Right forelimb (tissue), 1 donor: ENCODE data around the gene BRD3OS.
"Not testable (repeated sequence)": the region's sequence is repeated elsewhere in the genome, so short reads cannot be mapped to it uniquely, and the experiment has no call there.

Source experiments
- DNase-seq: peaks from one replicate; pipeline ENCODE4 v3.0.0-alpha.2; 2018

Gene BRD3OS

DNA sequence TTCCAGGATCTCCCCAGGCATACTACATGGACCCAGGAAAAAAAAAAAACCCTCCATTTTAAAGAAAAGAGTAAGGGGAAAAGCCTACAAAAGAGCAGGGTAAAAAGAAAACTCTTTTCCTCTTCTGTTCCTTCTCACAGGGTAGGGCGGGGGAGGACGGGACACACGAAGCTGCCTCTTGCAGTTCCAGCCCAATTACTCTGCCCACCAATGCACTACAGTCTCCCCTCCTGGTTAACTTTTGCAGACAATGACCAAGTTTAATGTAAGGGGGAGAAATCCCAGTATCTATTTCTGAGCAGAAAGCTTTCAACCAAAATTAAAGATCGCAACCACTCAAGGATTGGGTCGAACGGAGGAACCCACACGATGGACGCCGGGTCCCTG lies 41.2 kb downstream of the BRD3OS start:
- DNase-seq = no peak

DNA sequence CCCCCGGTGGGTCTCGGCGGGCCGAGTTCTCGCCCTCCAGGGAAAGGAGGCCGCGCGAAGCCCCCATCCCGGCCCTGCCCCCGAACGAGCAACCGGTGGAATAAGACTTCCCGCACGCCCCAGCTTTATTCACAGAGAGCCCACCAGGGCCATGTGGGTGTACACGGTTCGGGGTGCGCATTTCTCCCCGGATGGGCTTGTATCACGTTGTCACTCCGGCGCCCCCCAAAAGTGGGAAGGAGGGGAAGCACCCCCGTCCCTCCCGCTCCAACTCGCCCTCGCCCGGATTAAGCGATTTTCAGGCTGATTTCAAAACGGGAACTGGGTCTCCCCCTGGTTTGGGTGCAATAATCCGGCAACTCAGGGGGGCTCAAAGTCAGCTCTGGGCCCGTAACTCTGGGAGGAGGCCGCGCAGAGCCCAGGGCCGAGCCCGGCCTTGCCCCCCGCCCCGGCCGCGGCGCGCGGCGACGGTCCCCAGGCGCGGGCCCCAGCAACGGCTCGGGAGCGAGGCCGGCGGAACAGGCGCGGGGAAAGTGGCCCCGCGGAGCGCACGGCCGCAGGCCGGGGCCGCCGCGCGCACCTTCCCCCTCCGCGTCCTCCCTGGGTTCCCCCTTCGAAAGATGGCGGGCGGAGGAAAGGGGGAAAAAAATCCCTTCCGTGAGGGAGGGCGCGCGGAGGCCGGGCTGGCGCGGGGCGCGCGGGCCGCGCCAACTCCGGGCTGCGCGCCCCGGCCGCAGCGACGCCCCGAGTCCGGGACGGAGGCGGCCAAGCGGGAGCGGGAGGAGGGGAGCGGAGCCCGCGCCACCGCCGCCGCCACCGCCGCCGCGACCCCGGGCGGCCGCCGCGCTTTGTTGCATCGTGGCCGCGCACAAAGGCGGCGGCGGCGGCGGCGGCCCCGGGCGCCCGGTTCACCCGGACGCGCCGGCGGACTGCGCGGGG lies 41.9 kb downstream of the BRD3OS start:
- no peak for DNase-seq

DNA sequence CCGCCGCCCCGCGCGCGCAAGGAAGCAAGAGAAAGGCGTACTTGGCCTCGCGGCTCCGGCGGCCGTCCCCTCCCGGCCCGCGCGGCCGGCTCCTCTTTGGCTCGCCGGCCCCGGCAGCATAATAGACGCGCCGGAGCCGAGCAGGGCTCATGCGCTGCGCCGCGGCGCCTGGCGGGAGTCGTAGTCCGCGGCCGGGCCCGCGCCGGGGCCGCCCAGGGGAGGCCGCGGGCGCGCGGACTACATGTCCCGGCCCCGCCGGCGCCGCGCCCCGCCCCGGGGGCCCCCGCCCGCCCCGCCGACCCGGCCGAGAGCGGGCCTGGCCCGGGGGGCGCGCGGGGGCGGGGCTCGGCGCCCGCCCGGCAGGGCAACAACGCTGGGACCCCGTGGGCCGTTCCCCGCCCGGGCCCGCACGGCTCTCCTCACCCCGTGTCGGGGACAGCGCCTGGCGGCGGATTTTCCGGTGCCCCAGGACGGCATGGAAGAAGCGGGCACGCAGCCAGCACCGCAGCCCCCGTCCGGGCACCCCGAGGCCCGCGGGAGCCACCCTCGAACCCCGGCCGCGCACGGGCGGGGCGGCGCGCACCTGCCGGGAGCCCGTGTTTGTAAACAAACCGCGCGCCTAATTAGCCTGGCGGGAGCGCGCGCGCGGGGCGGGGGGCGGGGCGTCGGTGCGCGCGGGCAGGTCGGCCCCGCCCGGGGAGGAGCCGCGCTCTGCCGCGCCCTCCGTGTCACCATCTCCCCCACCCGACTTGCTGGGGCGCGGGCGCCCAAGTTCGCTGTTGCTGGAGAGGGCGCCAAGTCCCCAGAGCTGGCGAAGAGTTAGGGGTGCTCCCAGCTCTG lies 42.8 kb downstream of the BRD3OS start, which contains the start of gene BRD3:
Gene BRD3 (minus strand): TSS at position 123 of the 840 bp plus-strand sequence. CDS start 14,549 bp downstream, outside the sequence.
- peak; percentile 91 for DNase-seq

DNA sequence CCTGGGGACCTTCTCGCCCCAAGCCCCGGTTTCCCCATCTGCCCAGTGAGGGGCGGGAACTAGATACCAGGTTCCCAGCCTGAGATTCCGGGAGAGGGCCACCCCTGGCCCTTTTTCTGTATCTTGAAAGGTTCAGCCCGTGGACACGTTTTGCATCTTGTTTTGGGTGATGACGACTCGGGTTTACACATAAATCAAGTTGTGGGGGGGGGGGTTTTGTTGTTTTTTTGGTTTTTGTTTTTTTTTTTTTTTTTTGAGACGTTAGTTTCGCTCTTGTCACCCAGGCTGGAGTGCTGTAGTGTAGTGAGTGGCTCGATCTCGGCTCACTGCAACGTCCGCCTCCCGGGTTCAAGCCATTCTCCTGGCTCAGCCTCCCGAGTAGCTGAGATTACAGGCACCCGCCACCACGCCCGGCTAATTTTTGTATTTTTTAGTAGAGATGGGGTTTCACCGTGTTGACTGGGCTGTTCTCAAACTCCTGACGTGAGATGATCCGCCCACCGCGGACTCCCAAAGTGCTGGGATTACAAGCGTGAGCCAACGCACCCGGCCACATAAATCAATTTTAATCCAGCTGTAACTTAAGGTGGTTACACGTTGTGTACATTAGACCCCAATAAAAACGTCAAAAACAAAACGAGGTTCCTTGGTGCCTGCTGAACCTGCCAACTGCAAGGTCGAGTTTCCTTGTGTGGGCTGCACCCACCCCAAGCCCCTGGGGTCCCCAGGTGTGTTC lies 43.6 kb downstream of the BRD3OS start:
- no peak for DNase-seq

DNA sequence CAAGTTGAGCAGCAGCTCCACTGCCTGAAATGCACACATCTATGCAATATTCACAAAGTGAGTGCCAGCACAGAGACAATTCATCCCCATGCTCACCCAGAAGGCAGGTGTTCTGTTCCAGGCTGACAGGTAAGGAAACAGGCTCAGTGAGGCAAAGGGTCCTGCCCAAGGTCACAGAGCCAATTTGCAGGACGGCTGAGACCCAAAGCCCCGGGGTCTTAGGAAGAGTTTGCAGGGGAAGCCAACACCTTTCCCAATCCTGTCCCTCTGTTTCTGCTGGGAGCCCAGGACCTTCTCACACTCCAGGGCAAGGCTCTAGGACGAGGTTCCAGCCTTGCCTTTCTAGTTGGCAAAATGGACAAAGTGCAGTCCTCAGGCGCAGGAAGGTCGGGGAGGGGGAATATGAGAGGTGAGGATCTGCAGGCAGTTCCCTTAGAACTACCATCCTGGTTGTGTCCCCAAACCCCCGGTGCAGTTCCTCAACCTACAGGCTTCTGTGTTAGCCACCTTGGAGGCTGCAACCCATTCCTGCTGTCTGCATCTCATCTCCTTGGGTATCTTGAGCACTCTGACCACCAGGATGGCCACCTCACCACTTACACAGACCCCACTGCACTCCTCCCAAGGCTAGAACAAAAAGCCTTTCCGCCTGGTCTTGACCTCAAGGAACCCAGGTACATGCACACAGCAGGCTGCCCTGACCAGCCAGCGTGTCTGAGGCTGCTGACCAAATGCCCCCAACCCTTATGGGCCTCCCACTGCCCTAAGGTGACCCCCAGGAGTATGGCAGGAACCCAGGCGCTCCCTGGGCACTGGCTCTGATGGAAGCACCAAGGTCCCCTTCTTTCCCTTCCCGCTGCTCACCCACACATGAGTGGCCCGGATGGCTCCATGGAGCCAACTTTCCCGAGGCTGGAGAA lies 44.5 kb downstream of the BRD3OS start:
- DNase-seq = no peak

DNA sequence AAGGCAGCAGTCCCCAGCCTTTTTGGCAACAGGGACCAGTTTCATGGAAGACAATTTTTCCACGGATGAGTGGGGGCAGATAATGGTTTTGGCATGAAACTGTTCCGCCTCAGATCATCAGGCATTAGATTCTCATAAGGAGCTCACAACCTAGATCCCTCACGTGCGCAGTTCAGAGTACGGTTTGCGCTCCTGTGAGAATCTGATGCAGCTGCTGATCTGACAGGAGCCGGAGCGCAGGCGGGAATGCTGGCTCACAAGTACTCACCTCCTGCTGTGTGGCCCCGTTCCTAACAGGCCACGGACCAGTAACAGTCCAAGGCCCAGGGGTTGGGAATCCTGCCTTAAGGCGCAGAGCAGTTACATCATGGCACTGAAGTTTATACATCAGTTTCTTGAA lies 45.9 kb downstream of the BRD3OS start:
- no peak for DNase-seq

DNA sequence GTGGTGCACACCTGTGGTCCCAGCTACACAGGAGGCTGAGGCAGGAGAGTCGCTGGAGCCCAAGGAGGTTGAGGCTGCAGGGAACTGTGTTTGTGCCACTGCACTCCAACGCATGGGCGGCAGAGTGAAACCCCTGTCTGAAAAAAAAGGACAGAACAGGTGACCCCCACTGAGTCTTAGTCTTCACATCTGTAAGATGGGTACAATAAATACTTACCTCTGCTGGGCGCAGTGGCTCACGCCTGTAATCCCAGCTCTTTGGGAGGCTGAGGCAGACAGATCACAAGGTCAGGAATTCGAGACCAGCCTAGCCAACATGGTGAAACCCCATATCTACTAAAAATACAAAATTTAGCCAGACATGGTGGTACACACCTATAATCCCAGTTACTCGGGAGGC lies 47.4 kb downstream of the BRD3OS start:
- DNase-seq = not testable (repeated sequence)

DNA sequence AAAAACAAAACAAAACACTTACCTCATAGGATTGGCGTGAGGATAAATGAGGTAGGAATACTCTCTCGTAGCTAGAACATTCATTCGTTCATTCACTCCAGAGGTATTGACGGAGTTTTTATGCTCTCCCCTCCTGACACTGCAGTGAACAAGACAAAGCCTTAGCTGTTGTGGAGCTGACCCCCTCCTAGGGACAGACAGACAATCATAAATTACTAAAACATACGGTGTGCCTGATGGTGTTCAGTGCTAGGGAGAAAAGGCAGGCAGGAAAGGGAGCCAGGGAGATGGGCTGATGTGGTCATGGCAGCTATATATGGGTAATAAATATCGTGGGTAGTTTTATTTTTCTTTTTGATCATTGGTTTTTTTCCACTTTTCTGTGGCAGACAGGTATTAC lies 48.2 kb downstream of the BRD3OS start:
- no peak for DNase-seq

DNA sequence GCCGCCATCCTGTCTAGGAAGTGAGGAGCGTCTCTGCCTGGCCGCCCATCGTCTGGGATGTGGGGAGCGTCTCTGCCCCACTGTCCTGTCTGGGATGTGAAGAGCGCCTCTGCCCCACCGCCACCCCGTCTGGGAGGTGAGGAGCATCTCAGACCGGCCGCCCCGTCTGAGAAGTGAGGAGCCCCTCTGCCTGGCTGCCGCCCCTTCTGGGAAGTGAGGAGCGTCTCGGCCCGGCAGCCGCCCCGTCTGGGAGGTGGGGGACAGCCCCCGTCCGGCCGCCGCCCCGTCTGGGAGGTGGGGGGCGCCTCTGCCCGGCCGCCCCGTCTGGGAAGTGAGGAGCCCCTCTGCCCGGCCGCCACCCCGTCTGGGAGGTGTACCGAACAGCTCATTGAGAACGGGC lies 50.4 kb downstream of the BRD3OS start:
- not testable (repeated sequence) for DNase-seq

DNA sequence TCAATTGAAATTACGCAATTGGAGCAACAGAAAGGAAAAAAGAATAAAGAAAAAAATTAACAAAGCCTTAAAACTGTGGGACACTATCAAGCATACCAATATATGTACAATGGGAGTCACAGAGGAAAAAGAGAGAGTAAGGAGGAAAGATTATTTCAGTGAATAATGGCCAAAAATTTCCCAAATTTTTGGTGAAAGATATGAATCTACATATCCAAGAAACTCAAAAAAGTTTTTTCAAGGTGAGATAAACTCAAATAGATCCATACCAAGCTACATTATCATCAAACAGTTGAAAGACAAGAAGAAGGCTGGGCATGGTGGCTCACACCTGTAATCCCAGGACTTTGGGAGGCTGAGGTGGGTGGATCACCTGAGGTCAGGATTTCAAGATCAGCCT lies 51.4 kb downstream of the BRD3OS start:
- no peak for DNase-seq
